ENCODE measurements around the gene SYNJ2.

SYNJ2 gene

GRCh38 chr6:157976345-157977175 lies 5.1 kb upstream of the SYNJ2 start:
- in situ Hi-C loops (cut with HindIII; ENCODE audit: low pct_unique_long_range_greater_than_20kb, low sequenced_read_pairs), result no loop called here
- no peak for TF ChIP-seq JUND (IDR thresholded peaks at IDR 0.05; ENCODE audit: low read depth)
- no peak for DNase-seq (ENCODE audit: low read depth in 1 of 2, low spot score in 1 of 2)

- in situ Hi-C loops (cut with HindIII; ENCODE audit: low pct_unique_long_range_greater_than_20kb, low sequenced_read_pairs), result no loop called here
- DNase-seq (ENCODE audit: low read depth in 1 of 2, low spot score in 1 of 2), result no peak
- TF ChIP-seq JUND (IDR thresholded peaks at IDR 0.05; ENCODE audit: low read depth), result no peak
These were observed 4.4 kb upstream of the SYNJ2 start for GRCh38 chr6:157977176-157977804.

- no peak for TF ChIP-seq JUND (IDR thresholded peaks at IDR 0.05; ENCODE audit: low read depth)
- in situ Hi-C loops (cut with HindIII; ENCODE audit: low pct_unique_long_range_greater_than_20kb, low sequenced_read_pairs), result no loop called here
- no peak for DNase-seq (ENCODE audit: low read depth in 1 of 2, low spot score in 1 of 2)
These were observed 3.5 kb upstream of the SYNJ2 start for GRCh38 chr6:157978021-157978783.

- DNase-seq (ENCODE audit: low read depth in 1 of 2, low spot score in 1 of 2), result no peak
- in situ Hi-C loops (cut with HindIII; ENCODE audit: low pct_unique_long_range_greater_than_20kb, low sequenced_read_pairs), result no loop called here
- TF ChIP-seq JUND (IDR thresholded peaks at IDR 0.05; ENCODE audit: low read depth), result no peak
These were observed 1.2 kb upstream of the SYNJ2 start for GRCh38 chr6:157980288-157981131.

- TF ChIP-seq JUND (IDR thresholded peaks at IDR 0.05; ENCODE audit: low read depth), result no peak
- no peak for DNase-seq (ENCODE audit: low read depth in 1 of 2, low spot score in 1 of 2)
- in situ Hi-C loops (cut with HindIII; ENCODE audit: low pct_unique_long_range_greater_than_20kb, low sequenced_read_pairs), result no loop called here
These were observed 600 bp upstream of the SYNJ2 start for GRCh38 chr6:157981132-157981394.

- in situ Hi-C loops (cut with HindIII; ENCODE audit: low pct_unique_long_range_greater_than_20kb, low sequenced_read_pairs), result no loop called here
- no peak for TF ChIP-seq JUND (IDR thresholded peaks at IDR 0.05; ENCODE audit: low read depth)
- DNase-seq (ENCODE audit: low read depth in 1 of 2, low spot score in 1 of 2), result peak in 1 of 2 experiments; percentile 67
These were observed 469 bp downstream of the SYNJ2 start for GRCh38 chr6:157982102-157982562.

GRCh38 chr6:157982563-157983405 lies 1.1 kb downstream of the SYNJ2 start:
- peak in 1 of 2 experiments; percentile 49 for DNase-seq (ENCODE audit: low read depth in 1 of 2, low spot score in 1 of 2)
- in situ Hi-C loops (cut with HindIII; ENCODE audit: low pct_unique_long_range_greater_than_20kb, low sequenced_read_pairs), result no loop called here
- no peak for TF ChIP-seq JUND (IDR thresholded peaks at IDR 0.05; ENCODE audit: low read depth)

GRCh38 chr6:157983406-157984119 lies 1.9 kb downstream of the SYNJ2 start:
- no peak for TF ChIP-seq JUND (IDR thresholded peaks at IDR 0.05; ENCODE audit: low read depth)
- no peak for DNase-seq (ENCODE audit: low read depth in 1 of 2, low spot score in 1 of 2)
- in situ Hi-C loops (cut with HindIII; ENCODE audit: low pct_unique_long_range_greater_than_20kb, low sequenced_read_pairs), result no loop called here

- in situ Hi-C loops (cut with HindIII; ENCODE audit: low pct_unique_long_range_greater_than_20kb, low sequenced_read_pairs), result no loop called here
- DNase-seq (ENCODE audit: low read depth in 1 of 2, low spot score in 1 of 2), result no peak
- no peak for TF ChIP-seq JUND (IDR thresholded peaks at IDR 0.05; ENCODE audit: low read depth)
These were observed 2.5 kb downstream of the SYNJ2 start for GRCh38 chr6:157984128-157984527.

GRCh38 chr6:157984686-157985225 lies 3.1 kb downstream of the SYNJ2 start:
- in situ Hi-C loops (cut with HindIII; ENCODE audit: low pct_unique_long_range_greater_than_20kb, low sequenced_read_pairs), result no loop called here
- TF ChIP-seq JUND (IDR thresholded peaks at IDR 0.05; ENCODE audit: low read depth), result no peak
- no peak for DNase-seq (ENCODE audit: low read depth in 1 of 2, low spot score in 1 of 2)
